Memory B cell (primary cell): ENCODE data around the gene RPS14.

Experiments used
- ATAC-seq: fragments of 150-1000 bp; cut with Tn5 transposase; 2 replicates; pipeline ENCODE4 v1.10.0; 2021; ENCODE audit warnings: low read depth, mild to moderate bottlenecking, moderate library complexity
- DNase-seq, 2 donors: peaks; one replicate each; pipeline ENCODE4 v3.0.0; 2022; ENCODE audit warnings: low spot score in 2 of 2
- H3K27ac Mint-ChIP-seq: one replicate; pipeline ENCODE4 v1.8.0; 2022; ENCODE audit warnings: mild to moderate bottlenecking, moderate library complexity, mixed read lengths
- H3K27me3 Mint-ChIP-seq: one replicate; pipeline ENCODE4 v1.8.0; 2022; ENCODE audit warnings: mixed read lengths
- H3K36me3 Mint-ChIP-seq: one replicate; pipeline ENCODE4 v1.8.0; 2022; ENCODE audit warnings: mild to moderate bottlenecking, mixed read lengths
- H3K4me1 Mint-ChIP-seq: one replicate; pipeline ENCODE4 v1.8.0; 2022; ENCODE audit warnings: mixed read lengths
- H3K4me3 Mint-ChIP-seq: one replicate; pipeline ENCODE4 v1.8.0; 2022; ENCODE audit warnings: mild to moderate bottlenecking, moderate library complexity, mixed read lengths
- H3K9me3 Mint-ChIP-seq: one replicate; pipeline ENCODE4 v1.8.0; 2022; ENCODE audit warnings: mixed read lengths

RPS14 gene

GRCh38 chr5:150449517-150450339 is at the start of gene RPS14:
Gene RPS14, minus strand, starts transcription at chr5:150449739. Its CDS starts 2,006 bp downstream, at chr5:150447733.
- Mint-ChIP-seq H3K27ac (peak within 1 kb of the TSS; percentile 97), H3K4me3 (peak within 1 kb of the TSS; percentile 96), H3K36me3 (peaks cover 25% of the 10 kb centered on the region), H3K27me3 (no peaks in the 10 kb centered on the region), H3K9me3 (no peaks in the 10 kb centered on the region), H3K4me1 (peaks cover 21% of the 10 kb centered on the region)
- ATAC-seq (peak; percentile 92), DNase-seq (peak; percentile 93 to 94)

GRCh38 chr5:150498971-150499370 is 49.4 kb upstream of the RPS14 start:
- DNase-seq (no peak), ATAC-seq (no peak)
- no peak overlapping the region for H3K4me3 Mint-ChIP-seq
- H3K36me3 Mint-ChIP-seq, result peaks cover 2% of the 10 kb centered on the region
- peaks cover 24% of the 10 kb centered on the region for H3K4me1 Mint-ChIP-seq
- H3K9me3 Mint-ChIP-seq, result no peaks in the 10 kb centered on the region
- no peaks in the 10 kb centered on the region for H3K27me3 Mint-ChIP-seq
- H3K27ac Mint-ChIP-seq, result no peak overlapping the region

DNA sequence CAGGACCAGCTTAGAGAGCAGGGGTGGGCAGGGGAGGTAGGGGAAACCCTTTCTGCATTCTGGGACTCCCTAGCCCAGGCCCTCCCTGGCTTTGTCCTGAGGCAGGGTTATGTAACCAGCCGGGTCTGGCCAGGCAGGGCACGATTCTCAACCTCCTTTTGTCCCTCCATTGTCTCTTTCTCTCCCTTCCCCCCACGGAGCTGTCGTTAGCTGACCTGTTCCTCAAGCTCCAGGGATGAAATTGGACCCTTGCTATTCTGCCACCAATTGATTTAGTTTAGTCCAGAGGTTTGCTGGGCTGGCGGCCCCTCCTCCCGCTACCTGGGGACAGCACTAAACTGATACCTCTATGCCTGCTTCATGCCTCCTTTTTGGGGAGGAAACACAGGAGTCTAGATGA is 49.0 kb upstream of the RPS14 start:
- Mint-ChIP-seq H3K4me1 (peaks cover 24% of the 10 kb centered on the region), H3K36me3 (peaks cover 2% of the 10 kb centered on the region), H3K27me3 (no peaks in the 10 kb centered on the region), H3K27ac (no peak overlapping the region), H3K9me3 (no peaks in the 10 kb centered on the region), H3K4me3 (no peak overlapping the region)
- no peak for DNase-seq
- ATAC-seq, result no peak

- Mint-ChIP-seq H3K36me3 (peaks cover 2% of the 10 kb centered on the region), H3K27me3 (no peaks in the 10 kb centered on the region), H3K4me3 (no peak overlapping the region), H3K9me3 (no peaks in the 10 kb centered on the region), H3K4me1 (peaks cover 24% of the 10 kb centered on the region), H3K27ac (no peak overlapping the region)
- DNase-seq (no peak), ATAC-seq (no peak)
These were observed 48.4 kb upstream of the RPS14 start for GRCh38 chr5:150497989-150498317.

GRCh38 chr5:150497274-150497988 is 47.9 kb upstream of the RPS14 start:
- H3K27me3 Mint-ChIP-seq, result no peaks in the 10 kb centered on the region
- H3K4me3 Mint-ChIP-seq, result no peak overlapping the region
- ATAC-seq, result no peak
- H3K9me3 Mint-ChIP-seq, result no peaks in the 10 kb centered on the region
- H3K36me3 Mint-ChIP-seq, result peaks cover 2% of the 10 kb centered on the region
- no peak overlapping the region for H3K27ac Mint-ChIP-seq
- no peak for DNase-seq
- peaks cover 24% of the 10 kb centered on the region for H3K4me1 Mint-ChIP-seq

DNA sequence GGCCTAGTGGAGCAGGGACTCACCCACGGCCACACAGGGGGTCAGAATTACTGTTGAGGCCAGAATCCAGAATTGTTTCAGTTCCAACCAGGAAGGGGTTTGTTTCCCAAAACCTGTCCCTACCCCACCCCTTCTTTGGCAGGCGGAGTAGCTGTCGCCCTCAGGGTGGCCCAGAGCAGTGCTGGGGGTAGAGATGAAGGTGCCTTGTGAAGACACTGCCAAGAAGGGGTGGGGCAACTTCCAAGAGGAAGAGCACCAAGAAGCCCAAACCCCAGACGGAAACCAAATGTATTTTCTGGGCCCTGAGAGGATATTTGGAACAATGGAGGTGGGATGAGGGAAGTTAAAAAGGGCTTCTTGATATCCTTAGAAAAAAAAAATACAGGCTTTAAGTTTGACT is 47.0 kb upstream of the RPS14 start:
- no peak overlapping the region for H3K27ac Mint-ChIP-seq
- H3K27me3 Mint-ChIP-seq, result no peaks in the 10 kb centered on the region
- peaks cover 22% of the 10 kb centered on the region for H3K4me1 Mint-ChIP-seq
- DNase-seq, result no peak
- no peaks in the 10 kb centered on the region for H3K9me3 Mint-ChIP-seq
- ATAC-seq, result no peak
- no peak overlapping the region for H3K4me3 Mint-ChIP-seq
- peaks cover 2% of the 10 kb centered on the region for H3K36me3 Mint-ChIP-seq

- no peak overlapping the region for H3K4me3 Mint-ChIP-seq
- H3K27me3 Mint-ChIP-seq, result no peaks in the 10 kb centered on the region
- peaks cover 25% of the 10 kb centered on the region for H3K4me1 Mint-ChIP-seq
- DNase-seq (no peak), ATAC-seq (no peak)
- peaks cover 2% of the 10 kb centered on the region for H3K36me3 Mint-ChIP-seq
- no peak overlapping the region for H3K27ac Mint-ChIP-seq
- no peaks in the 10 kb centered on the region for H3K9me3 Mint-ChIP-seq
These were observed 46.6 kb upstream of the RPS14 start for GRCh38 chr5:150496098-150496497.

DNA sequence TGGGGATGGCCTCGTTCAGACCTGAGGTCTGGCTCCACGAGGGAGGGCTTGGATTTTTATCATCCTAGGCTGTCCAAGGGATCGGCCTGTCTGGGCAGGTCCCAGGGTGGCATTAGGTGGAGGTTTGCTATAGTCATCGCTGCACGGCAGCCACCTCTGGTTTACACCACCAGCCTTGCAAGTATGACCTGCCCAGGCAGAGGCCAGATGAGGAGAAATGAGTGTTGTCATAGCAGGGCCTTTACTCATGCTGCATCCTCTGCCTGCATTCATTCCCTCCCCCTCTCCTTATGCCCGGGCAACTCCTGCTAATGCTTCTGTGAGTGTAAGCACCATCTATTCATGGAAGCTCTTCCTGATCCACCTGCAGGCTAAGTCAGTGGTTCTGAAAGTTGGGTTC is 43.1 kb upstream of the RPS14 start:
- H3K9me3 Mint-ChIP-seq, result no peaks in the 10 kb centered on the region
- no peak for ATAC-seq
- peaks cover 35% of the 10 kb centered on the region for H3K4me1 Mint-ChIP-seq
- no peaks in the 10 kb centered on the region for H3K27me3 Mint-ChIP-seq
- H3K27ac Mint-ChIP-seq, result no peak overlapping the region
- peaks cover 2% of the 10 kb centered on the region for H3K36me3 Mint-ChIP-seq
- DNase-seq, result no peak
- no peak overlapping the region for H3K4me3 Mint-ChIP-seq

GRCh38 chr5:150491876-150492275 is 42.3 kb upstream of the RPS14 start:
- no peak for DNase-seq

DNA sequence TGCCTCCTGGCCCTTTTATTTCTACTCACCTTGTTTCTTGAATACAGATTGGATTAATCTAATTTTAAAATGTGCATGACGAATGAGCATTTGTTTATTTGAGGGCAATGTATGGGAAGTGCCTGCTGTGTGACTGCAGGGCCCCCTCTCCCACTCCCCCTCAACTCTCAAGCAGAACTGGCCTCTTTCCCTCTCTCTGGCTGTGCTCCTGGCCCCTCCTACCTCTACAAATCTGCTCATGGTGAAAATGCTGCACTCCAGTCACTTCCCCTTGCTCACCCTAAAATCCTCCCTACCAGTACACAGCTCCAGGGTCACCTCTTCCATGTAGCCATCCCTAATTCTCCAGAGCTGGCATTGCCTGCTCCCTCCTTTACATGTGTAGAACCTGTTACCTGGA is 41.2 kb upstream of the RPS14 start:
- no peak for DNase-seq
- Mint-ChIP-seq H3K27ac (peak overlapping the region; percentile 67), H3K4me1 (peaks cover 41% of the 10 kb centered on the region), H3K27me3 (no peaks in the 10 kb centered on the region), H3K9me3 (no peaks in the 10 kb centered on the region), H3K4me3 (peak overlapping the region; percentile 46), H3K36me3 (peaks cover 1% of the 10 kb centered on the region)
- ATAC-seq, result no peak

More at GRCh38 chr5:150491876-150492275, 42.3 kb upstream of the RPS14 start:
- H3K36me3 Mint-ChIP-seq, result peaks cover 2% of the 10 kb centered on the region
- H3K27ac Mint-ChIP-seq, result no peak overlapping the region
- no peak for ATAC-seq
- peaks cover 41% of the 10 kb centered on the region for H3K4me1 Mint-ChIP-seq
- H3K4me3 Mint-ChIP-seq, result no peak overlapping the region
- H3K27me3 Mint-ChIP-seq, result no peaks in the 10 kb centered on the region
- no peaks in the 10 kb centered on the region for H3K9me3 Mint-ChIP-seq

GRCh38 chr5:150490296-150490669 is 40.7 kb upstream of the RPS14 start:
- H3K4me1 Mint-ChIP-seq, result peaks cover 41% of the 10 kb centered on the region
- no peaks in the 10 kb centered on the region for H3K36me3 Mint-ChIP-seq
- H3K4me3 Mint-ChIP-seq, result peak overlapping the region; percentile 28
- no peak for ATAC-seq
- H3K27ac Mint-ChIP-seq, result peak overlapping the region; percentile 67
- no peaks in the 10 kb centered on the region for H3K9me3 Mint-ChIP-seq
- no peaks in the 10 kb centered on the region for H3K27me3 Mint-ChIP-seq
- DNase-seq, result no peak

GRCh38 chr5:150489360-150490295 is 40.1 kb upstream of the RPS14 start:
- H3K27ac Mint-ChIP-seq, result peak overlapping the region; percentile 67
- peak; percentile 51 to 56 for DNase-seq
- no peaks in the 10 kb centered on the region for H3K36me3 Mint-ChIP-seq
- peaks cover 44% of the 10 kb centered on the region for H3K4me1 Mint-ChIP-seq
- no peaks in the 10 kb centered on the region for H3K9me3 Mint-ChIP-seq
- H3K4me3 Mint-ChIP-seq, result peak overlapping the region; percentile 63
- peak; percentile 82 for ATAC-seq
- H3K27me3 Mint-ChIP-seq, result no peaks in the 10 kb centered on the region

DNA sequence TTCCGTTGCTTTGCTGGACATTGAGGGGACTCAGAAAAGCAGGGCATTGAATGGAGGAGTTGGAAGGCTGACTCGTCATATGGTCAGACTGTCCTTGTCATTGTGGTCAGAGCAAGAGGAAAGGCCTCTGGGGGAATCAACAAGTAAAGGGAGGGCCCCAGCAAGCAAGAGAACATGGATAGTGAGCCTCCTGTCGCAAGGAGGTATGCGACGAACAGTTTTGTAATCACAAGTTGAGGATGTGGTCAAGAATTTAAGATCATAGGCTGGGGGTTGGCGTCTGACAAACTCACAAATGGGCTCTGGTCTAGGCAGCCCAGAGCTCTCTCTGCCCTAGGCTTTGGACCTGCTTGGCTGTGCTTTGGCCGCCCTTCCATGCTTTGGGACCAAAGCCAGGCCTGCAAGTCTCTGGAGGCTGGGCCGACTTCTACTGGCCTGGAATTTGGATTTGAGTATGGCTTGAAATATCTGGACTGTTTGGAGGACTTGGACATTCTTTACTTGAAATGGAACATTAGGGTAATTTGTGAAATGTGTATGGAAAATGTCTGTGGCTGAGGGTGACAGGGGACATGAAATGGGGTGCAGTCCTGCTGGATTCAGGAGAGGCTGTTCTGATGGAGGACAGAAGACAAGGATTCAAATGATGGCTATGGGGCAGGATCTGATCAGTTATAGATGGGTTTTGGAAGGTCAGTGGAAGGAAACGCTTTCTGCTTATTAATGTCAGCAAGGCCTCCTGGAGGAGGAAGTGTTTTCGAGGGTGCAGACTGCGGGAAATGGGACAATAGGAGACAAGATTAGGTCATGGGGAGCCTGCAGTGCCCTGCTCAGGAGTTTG is 39.2 kb upstream of the RPS14 start:
- no peak for ATAC-seq
- peak overlapping the region; percentile 54 for H3K27ac Mint-ChIP-seq

More for the DNA sequence above, 39.2 kb upstream of the RPS14 start:
- Mint-ChIP-seq H3K9me3 (no peaks in the 10 kb centered on the region), H3K27me3 (no peaks in the 10 kb centered on the region), H3K36me3 (no peaks in the 10 kb centered on the region), H3K4me3 (no peak overlapping the region), H3K4me1 (peaks cover 44% of the 10 kb centered on the region)
- DNase-seq, result no peak
